GM21529 (cell line): ENCODE data around the gene MCM3.

ENCODE experiments used
- ATAC-seq: cut with Tn5 transposase; IDR thresholded peaks from one replicate; pipeline ENCODE4 v1.9.1; 2021; ENCODE audit not compliant: unreplicated experiment

The MCM3 gene

GRCh38 chr6:52304983-52305390 lies 20.4 kb upstream of the MCM3 start:
- peak; percentile 70 for ATAC-seq

GRCh38 chr6:52303178-52303577 lies 18.6 kb upstream of the MCM3 start:
- no peak for ATAC-seq

DNA sequence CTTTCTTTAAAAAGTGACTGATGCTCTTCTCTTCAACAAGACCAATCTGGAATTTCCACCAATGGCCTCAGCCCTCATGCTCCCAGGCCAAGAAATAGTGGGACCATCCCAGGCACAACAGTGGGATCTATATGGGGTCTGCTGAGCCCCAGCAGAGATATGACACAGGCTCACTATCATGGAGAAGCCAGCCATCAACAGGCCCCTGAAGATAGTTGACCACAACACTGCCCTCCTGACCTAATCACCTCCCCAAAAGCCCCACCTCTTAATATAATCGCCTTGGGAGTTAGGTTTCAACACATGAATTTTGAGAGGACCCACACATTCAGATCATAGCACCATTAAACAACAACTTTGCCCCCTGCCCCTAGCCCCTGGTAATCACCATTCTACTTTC lies 16.8 kb upstream of the MCM3 start:
- ATAC-seq = no peak

DNA sequence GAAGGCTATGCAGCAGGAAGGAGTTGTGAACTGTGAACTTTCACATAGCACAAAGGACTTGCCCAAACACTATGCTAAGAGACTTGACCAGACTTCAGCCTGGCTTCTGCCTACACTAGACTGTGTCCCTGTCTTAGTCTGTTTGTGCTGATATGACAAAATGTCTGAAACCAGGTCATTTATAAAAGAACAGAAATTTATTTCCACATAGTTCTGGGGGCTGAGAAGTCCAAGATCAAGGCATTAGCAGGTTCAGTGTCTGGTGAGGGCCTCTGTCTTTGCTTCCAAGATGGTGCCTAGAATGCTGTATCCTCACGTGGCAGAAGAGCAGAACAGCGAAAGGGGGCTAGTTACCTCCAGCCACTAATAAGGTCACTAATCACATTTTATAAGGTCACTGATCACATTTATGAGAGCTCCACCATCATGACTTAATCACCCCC lies 16.0 kb upstream of the MCM3 start:
- no peak for ATAC-seq

DNA sequence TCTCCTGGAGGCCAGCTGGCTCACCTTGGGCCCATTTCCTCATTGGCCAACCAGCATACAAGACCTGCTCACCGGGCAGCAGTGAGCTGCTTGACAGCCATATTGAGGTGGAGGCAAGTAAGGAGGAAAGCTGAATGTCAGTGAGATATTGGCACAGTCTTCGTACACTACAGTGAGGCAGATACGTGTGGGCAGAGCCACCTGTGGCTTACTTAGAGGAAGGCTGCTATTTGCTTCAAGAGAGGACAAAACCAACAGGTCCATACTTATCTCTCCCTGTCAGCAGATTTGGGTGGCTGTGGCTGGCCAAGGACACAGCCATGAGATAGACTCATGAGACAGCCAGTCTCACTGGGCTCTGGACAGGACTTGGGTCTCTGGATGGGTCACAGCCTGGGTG lies 15.1 kb upstream of the MCM3 start:
- ATAC-seq = no peak

DNA sequence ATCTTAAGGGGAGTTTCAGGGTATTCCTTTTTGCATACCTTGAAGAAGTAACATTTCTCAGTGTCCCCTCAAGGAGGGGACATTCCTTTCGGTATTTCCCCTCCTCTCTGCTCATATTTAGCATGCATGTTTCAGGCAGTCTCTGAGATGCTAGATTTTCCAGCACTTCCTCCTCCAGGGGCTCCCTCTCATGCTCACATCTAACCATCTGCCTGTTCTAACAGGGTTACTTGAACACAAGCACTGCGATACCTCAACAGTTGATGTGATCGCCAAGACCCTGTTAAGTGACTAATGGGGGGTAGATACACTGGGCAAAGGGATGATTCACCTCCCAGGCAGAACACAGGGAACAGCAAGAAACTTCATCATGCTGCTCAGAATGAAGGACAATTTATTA lies 12.9 kb upstream of the MCM3 start:
- peak; percentile 46 for ATAC-seq

DNA sequence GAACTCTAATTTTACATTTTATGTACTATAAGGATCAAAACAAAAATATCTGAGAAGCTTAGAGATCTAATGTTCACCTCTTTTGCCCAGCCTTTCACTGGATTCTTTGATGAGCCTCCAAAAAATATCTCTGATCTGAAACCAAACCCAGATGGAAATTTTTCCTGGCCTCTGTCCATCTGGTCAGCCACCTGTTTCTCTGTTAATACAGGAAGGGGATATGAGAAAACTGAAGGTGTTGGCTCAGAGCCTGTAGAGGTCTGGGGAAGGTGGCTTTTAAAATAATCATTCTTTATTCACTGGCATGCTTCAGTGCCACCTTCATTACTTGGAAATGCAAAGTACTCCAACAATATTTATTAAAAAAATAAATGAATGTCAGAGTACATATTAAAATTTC lies 8.5 kb upstream of the MCM3 start:
- ATAC-seq = no peak

DNA sequence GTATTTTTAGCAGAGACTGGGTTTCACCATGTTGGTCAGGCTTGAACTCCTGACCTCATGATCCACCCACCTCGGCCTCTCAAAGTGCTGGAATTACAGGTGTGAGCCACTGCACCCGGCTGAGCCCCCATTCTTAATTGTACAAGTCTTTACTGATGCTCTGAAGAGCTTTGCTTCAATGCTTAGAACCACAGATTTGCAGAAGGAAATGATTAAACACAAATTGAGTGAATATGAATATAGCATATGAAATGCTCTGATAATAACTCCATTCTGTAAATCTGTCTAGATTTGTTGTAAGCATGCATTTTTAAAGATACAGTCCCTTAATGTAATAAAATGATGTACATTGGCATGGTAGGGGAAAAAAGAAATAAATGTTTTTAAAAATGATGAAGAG lies 4.3 kb upstream of the MCM3 start:
- ATAC-seq = no peak

DNA sequence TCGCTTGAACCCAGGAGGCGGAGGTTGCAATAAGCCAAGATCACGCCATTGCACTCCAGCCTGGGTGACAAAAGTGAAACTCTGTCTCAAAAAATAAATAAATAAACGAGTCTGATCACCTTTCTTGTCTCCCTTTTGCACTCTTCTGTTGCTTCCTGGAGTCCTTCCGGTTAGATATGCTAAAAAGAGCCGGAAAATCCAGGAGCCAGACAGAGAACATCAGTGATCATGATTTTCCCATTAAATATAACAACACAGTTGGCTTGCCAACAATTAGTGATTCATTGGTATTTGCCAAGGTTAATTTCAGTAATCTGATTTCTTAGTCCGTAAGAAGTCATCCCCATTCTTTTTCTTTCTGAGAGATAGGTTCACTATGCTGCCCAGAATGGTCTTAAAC lies 3.7 kb upstream of the MCM3 start:
- ATAC-seq = no peak

DNA sequence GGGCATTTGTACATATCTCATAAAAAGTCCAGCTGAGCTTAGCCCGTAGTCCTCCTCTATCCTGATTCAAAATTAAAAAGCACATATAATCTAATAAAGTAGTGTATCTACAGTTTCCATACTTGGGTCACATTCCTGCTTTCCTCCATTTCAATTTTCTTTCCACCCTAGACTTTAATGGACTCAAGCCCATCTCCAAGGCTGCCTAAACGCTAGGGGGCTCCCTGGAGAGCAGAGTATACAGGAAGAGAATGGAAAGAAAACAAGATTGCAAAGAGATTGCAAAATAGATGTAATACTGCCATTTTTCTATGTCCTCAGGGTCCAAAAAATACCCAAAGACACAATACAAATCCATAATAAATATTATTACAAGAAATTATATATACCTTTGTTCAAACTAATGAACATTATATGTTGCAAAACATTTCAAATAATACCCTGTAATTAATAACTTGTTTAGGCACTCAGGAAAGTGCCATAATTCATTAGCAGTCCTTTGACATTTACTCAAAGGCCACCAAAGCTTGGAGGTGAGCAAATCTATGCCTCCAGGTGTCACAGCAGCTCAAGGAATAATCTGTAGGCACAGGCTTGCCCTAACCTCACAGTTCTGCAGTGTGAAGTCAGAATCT lies 2.4 kb upstream of the MCM3 start:
- ATAC-seq = no peak

GRCh38 chr6:52285177-52286068 lies 881 bp upstream of the MCM3 start:
- ATAC-seq = no peak

DNA sequence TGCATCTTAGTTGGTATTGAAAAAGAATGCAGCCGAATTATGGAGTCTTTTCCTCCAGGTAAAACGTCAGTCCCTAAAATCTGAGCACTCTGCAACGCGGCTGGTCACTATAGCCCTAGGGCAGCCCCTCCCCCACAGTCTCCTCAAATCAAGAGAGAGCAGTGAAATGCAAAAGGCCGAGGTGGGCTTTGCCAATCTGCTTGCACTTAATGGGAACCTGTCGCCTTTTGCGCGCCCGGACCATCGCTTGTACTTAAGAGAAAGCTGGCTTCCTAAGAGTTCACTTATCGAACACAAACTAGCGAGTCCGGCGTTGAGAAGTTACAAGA lies 447 bp downstream of the MCM3 start:
- ATAC-seq = no peak

DNA sequence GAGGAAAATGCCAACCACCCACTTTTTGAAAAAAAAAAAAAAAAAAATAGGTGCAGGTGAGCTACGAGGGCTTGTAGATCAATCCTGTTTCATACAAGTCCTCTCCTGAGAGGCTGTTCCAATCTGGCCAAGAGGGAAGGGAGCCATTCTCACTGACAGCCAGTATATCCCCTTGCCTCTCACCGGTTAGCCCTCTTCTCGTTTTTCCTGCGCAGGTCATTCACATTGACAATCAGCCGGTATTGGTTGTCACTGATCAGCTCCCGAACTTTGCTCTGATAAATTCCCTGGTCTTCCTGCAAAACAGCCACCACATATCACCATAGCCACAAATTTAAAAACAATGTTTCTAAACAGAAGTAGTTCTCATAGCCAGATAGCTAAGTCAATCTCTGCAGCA lies 1.4 kb downstream of the MCM3 start:
- ATAC-seq = no peak

DNA sequence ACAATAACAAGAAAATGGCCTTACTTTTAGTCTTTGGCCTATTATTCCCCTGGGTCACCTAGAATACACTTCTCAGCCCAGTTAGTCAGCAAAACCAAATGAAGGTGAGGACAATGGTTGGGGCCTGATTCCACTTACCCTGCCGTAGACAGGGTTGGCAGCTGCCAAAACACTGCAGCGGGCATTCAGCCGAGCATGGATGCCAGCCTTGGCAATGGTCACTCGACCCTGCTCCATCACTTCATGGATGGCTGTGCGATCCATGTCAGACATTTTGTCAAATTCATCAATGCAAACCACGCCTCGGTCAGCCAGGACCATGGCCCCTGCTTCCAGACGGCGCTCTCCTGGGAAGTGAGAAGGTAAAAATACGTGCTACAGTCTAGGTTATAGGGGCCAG lies 8.4 kb downstream of the MCM3 start:
- no peak for ATAC-seq

- ATAC-seq = no peak
Measured at GRCh38 chr6:52271852-52272460, 12.6 kb downstream of the MCM3 start.

DNA sequence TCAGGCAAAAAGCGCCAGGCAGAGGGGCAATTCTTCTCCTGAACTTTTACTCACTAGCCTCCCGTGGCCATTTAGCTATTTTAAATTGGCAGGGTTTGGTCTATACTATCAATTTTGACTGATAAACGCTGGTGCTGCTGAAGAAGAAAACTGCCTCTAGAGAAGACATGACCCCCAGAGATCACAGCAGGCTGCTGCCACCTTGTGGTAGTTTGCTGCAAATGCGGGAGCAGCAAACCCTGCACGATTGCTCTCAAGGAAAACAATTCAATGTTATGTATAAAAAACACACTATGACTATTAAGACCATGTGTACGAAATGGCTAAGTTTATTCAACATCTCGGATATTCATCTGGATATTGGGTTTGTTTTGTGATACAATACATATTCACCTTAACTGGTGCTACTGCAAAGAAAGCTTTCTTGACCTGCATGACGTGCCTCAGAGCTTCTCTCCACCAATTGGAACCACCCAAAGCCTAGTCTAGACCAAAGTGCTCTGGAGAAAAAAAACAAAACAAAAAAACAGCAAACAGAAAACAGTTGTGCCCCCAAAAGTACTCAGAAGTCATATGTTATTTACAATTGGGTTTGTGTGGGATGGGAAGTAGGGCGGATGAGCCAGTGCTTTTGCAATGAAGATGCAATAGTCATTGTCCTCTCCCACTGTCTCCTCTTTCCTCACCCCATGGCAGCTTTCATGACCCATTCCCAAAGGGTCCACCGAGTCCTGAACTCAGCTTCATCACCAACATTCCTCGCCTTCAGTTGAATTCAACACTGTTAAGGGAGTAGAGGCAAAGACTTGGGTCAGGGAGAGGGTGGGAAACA lies 20.6 kb downstream of the MCM3 start:
- ATAC-seq = peak; percentile 73

DNA sequence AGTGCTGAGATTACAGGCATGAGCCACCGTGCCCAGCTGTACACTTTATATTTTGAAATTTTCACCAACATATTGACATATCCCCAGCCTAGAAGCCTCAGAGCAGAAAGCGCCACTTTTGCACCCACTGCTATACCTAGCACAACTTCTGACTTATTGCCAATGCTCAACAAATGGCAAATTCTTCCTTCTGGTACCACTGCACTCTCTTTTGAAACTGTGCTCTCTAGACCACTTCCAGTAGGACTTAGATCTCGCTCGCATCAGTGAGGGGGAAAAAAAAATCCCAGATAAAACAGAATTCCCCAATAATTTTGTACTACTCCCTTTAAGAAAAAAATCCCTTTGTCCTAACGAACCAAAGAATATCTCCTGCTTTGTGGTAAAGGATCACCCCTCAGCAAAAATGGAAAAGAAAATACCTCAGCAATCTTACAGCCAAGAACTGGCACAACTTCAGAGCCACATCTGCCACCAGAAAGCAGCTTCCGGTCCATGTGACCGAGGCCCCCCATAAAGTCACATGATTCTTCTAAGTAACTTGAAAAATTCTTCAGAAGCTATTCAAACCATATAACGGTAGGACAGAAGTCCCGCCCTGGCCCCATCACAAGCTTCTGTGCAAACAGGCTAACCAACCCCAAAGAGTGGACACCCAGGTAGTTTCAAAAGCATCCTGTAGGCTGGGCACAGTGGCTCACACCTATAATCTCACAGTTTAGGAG lies 21.8 kb downstream of the MCM3 start:
- ATAC-seq = no peak

GRCh38 chr6:52261229-52261628 lies 23.3 kb downstream of the MCM3 start:
- ATAC-seq = no peak

- ATAC-seq = no peak
Measured at GRCh38 chr6:52260634-52261033, 23.9 kb downstream of the MCM3 start.

GRCh38 chr6:52255434-52255833 lies 29.1 kb downstream of the MCM3 start:
- ATAC-seq = no peak
